ENCODE results near the gene CYBA. TPM values are rescaled to one million over a fixed set of nuclear protein-coding genes. Genes with fewer than 3 reads are reported as not detected.

Gene CYBA
- total RNA-seq, 1 donor from 2014 or later: 188 TPM

DNA sequence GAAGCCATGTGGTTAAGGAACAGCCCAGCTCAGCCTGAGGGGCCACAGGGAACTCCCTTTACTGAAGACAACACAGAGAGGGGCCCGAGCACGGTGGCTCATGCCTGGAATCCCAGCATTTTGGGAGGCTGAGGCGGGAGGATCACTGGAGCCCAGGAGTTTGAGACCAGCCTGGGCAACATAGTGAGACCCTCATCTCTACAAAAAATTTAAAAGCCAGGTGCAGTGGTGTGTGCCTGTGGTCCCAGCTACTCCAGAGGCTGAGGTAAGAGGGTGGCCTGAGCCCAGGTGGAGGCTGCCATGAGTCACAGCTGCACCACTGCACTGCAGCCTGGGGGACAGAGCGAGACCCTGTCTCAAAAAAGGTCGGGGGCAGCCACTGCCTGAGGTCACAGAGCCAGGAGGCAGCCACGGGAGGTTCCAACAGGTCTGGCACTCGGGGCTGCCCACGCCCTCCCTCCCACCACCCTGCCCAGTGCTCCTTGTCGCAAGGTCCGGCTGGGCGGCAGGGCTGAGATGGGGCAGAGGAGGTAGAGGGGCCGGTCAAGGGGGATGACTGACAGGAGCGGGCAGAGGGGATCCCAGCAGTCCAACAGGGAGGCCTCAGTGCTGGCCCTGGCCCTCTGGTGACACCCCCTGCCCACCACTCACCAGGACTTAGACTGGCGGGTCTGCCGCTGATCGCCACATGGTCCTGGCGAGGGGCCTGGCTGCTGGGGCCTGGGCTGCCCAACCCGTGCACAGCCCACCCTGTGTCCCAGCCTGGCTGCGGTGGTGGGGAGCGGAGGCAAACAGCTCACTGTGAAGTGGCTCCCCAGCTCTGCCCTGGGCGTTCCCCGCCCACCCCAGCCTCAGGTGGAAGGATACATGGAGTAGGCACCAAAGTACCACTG lies 3.4 kb downstream of the CYBA start:
- Histone ChIP-seq H3K27me3 (no peaks in the 10 kb centered on the region), H3K27ac (no peak overlapping the region), H3K9me3 (no peaks in the 10 kb centered on the region), H3K36me3 (no peaks in the 10 kb centered on the region), H3K4me3 (no peak overlapping the region), H3K4me1 (peaks cover 27% of the 10 kb centered on the region)
- intact Hi-C loops (cut with DNase I): no loop called here
- TF ChIP-seq, protein P1, sequence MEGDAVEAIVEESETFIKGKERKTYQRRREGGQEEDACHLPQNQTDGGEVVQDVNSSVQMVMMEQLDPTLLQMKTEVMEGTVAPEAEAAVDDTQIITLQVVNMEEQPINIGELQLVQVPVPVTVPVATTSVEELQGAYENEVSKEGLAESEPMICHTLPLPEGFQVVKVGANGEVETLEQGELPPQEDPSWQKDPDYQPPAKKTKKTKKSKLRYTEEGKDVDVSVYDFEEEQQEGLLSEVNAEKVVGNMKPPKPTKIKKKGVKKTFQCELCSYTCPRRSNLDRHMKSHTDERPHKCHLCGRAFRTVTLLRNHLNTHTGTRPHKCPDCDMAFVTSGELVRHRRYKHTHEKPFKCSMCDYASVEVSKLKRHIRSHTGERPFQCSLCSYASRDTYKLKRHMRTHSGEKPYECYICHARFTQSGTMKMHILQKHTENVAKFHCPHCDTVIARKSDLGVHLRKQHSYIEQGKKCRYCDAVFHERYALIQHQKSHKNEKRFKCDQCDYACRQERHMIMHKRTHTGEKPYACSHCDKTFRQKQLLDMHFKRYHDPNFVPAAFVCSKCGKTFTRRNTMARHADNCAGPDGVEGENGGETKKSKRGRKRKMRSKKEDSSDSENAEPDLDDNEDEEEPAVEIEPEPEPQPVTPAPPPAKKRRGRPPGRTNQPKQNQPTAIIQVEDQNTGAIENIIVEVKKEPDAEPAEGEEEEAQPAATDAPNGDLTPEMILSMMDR (IDR thresholded peaks at IDR 0.05): no peak
- TF ChIP-seq POLR2A (IDR thresholded peaks at IDR 0.05) (no peak), POLR2AphosphoS5 (IDR thresholded peaks at IDR 0.05; ENCODE audit: insufficient read depth in 1 of 2, low read depth in 1 of 2) (no peak)
- no peak for DNase-seq (ENCODE audit: extremely low spot score in 2 of 2)

DNA sequence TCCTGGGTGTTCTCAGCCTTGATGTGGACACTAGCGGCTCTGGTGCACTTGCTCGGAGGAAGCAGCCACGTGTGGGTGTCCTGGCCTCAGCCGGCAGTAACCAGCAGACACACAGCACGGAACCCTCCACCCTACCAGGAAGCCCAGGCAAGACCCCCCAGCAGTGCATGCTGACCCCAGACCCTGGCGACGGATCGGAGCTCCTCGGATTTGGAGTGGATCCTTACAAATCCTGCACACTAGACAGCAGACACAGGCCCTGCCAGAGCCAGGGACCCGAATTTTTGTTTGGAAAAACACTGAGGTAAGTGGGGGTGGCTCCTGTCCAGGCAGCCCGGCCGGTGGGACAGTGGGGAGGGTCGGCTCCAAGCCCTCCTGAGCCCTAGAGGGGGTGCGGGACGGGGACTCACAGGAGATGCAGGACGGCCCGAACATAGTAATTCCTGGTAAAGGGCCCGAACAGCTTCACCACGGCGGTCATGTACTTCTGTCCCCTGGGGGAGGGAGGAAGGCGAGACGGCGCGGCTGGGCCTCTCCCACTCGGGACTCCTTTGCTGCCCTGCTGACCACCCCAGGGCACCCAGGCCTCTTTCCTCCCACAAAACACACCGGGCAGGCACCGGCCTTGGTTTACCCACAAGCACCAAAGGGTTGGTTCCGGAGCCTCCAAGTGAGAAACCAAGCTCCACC lies 4.4 kb downstream of the CYBA start:
- intact Hi-C loops (cut with DNase I): no loop called here
- Histone ChIP-seq H3K4me3 (no peak overlapping the region), H3K36me3 (no peaks in the 10 kb centered on the region)

DNA sequence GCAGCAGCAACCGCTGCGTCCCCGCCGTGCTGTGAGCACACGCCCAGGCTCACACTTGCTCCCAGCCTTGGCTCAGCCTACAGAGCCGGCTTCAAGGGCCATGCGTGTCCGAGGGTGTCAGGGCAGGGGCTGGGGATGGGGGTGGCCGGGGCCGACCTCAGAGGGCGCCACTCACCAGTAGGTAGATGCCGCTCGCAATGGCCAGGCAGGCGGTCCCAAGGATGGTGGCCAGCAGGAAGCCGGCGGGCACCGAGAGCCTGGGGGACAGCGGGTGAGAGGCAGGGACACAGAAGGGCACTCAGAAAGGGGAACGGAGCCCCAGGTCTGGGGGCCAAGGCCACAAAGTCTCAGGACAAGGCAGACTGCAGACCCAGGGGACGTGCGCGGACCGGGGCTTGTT lies 4.9 kb downstream of the CYBA start:
- TF ChIP-seq POLR2AphosphoS5 (IDR thresholded peaks at IDR 0.05; ENCODE audit: insufficient read depth in 1 of 2, low read depth in 1 of 2): no peak
- TF ChIP-seq, protein P1 (IDR thresholded peaks at IDR 0.05): no peak
- TF ChIP-seq POLR2A (IDR thresholded peaks at IDR 0.05): no peak
- no peak overlapping the region for H3K27ac ChIP-seq
- no peaks in the 10 kb centered on the region for H3K27me3 ChIP-seq
- intact Hi-C loops (cut with DNase I): no loop called here
- H3K36me3 ChIP-seq: no peaks in the 10 kb centered on the region
- no peak overlapping the region for H3K4me3 ChIP-seq
- peaks cover 18% of the 10 kb centered on the region for H3K4me1 ChIP-seq
- H3K9me3 ChIP-seq: no peaks in the 10 kb centered on the region
- DNase-seq (ENCODE audit: extremely low spot score in 2 of 2): no peak

More for the DNA sequence above, 4.4 kb downstream of the CYBA start:
- Histone ChIP-seq H3K27ac (no peak overlapping the region), H3K4me1 (peaks cover 24% of the 10 kb centered on the region), H3K27me3 (no peaks in the 10 kb centered on the region), H3K9me3 (no peaks in the 10 kb centered on the region)
- no peak for DNase-seq (ENCODE audit: extremely low spot score in 2 of 2)
- TF ChIP-seq POLR2AphosphoS5 (IDR thresholded peaks at IDR 0.05; ENCODE audit: insufficient read depth in 1 of 2, low read depth in 1 of 2): no peak
- TF ChIP-seq, protein P1 (IDR thresholded peaks at IDR 0.05): no peak
- TF ChIP-seq POLR2A (IDR thresholded peaks at IDR 0.05): no peak

DNA sequence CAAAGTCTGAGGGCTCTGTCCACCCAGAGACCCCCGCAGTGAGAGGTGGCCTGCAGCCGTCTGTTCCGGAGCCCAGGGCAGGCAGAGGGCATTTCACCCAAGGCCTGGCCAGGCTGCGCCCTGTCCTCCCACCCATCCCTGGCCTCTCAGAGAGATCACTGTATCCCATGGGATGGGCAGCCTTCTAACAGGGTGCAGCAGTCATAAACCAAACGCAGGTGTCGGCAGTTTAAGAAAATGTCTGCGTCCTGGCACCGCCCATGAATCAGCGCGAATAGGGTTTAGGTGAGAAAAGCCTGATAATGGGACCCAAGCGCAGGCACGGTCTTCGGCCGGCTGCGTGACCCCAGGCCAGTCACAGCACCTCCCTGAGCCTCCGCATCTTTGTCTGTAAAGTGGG lies 5.4 kb downstream of the CYBA start:
- peaks cover 14% of the 10 kb centered on the region for H3K4me1 ChIP-seq
- no peak for DNase-seq (ENCODE audit: extremely low spot score in 2 of 2)
- no peak overlapping the region for H3K27ac ChIP-seq
- H3K36me3 ChIP-seq: no peaks in the 10 kb centered on the region
- no peak overlapping the region for H3K4me3 ChIP-seq
- no peaks in the 10 kb centered on the region for H3K9me3 ChIP-seq
- intact Hi-C loops (cut with DNase I): no loop called here
- TF ChIP-seq, protein P1 (IDR thresholded peaks at IDR 0.05): no peak
- TF ChIP-seq POLR2A (IDR thresholded peaks at IDR 0.05): no peak
- TF ChIP-seq POLR2AphosphoS5 (IDR thresholded peaks at IDR 0.05; ENCODE audit: insufficient read depth in 1 of 2, low read depth in 1 of 2): no peak
- H3K27me3 ChIP-seq: no peaks in the 10 kb centered on the region

DNA sequence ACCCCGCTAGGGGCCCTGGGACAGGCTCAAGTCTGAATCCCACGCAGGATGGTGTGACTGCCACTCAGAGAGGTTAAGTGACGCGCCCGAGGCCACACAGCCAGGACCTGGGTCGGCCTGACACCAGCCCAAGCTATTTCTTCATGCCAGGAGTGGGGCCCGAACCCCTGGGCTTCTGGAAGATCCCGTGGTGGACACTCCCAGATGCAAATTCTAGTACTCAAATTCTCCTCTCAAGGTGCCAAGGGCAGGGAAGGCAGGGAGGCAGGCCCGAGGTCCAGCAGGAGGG lies 7.3 kb downstream of the CYBA start:
- Histone ChIP-seq H3K27ac (no peak overlapping the region), H3K36me3 (no peaks in the 10 kb centered on the region), H3K4me3 (no peak overlapping the region), H3K27me3 (peaks cover 7% of the 10 kb centered on the region), H3K9me3 (no peaks in the 10 kb centered on the region), H3K4me1 (no peaks in the 10 kb centered on the region)
- TF ChIP-seq POLR2A (IDR thresholded peaks at IDR 0.05) (no peak), POLR2AphosphoS5 (IDR thresholded peaks at IDR 0.05; ENCODE audit: insufficient read depth in 1 of 2, low read depth in 1 of 2) (no peak)
- TF ChIP-seq, protein P1 (IDR thresholded peaks at IDR 0.05): no peak
- intact Hi-C loops (cut with DNase I): no loop called here
- no peak for DNase-seq (ENCODE audit: extremely low spot score in 2 of 2)
